Measurements from ENCODE around the gene PIWIL4.
A peak's percentile ranks its signal among the peaks of the same experiment; 100 is the strongest.
"Not testable (repeated sequence)": the region's sequence is repeated elsewhere in the genome, so short reads cannot be mapped to it uniquely, and the experiment has no call there.

Gene PIWIL4

DNA sequence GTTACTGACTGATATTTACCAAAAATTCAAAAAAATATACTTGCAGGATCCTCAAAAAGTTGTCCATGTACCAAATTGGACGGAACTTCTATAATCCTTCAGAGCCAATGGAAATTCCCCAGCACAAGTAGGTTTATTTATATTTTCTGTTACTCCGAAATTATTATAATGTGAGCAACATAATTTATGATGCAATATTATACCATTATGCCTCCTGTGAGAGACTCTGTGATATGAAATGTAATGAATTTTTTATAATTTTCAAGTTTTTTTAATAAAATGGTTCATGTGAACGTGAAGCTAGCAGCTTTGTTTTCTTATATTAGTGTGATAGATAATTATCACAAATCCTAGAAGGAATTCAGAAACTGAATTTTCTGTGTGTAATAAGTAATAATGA, 18.2 kb downstream of the PIWIL4 start:
- no peak for DNase-seq (ENCODE audit: low spot score)

DNA sequence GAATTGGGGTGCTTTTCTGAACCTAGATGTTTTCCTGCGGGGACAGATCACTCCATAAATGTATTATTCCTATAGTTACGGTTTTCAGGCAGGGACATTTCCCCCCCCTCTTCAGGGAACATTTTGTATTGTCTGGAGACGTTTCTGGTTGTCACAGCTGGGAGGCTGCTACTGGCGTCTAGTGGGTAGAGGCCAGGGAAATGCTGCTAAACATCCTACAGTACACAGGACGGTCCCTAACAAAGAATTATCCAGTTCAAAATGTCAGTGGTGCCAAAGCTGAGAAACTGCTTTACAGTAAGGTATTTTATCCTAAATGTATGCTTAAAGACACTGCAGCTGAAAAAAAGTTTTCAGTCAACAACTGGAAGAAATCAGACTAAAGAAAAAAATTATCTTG, 19.4 kb downstream of the PIWIL4 start:
- DNase-seq (ENCODE audit: low spot score) = no peak

DNA sequence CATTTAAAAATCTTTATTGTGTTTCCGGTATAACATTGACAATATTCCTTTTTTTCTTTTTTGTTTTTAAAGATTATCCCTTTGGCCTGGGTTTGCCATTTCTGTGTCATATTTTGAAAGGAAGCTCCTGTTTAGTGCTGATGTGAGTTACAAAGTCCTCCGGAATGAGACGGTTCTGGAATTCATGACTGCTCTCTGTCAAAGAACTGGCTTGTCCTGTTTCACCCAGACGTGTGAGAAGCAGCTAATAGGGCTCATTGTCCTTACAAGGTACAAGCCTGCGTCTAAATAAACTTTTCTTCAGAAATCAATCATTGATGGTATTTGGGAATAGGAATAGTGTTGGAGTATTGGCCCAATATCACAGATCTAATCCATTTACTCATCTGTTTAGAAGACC, 19.8 kb downstream of the PIWIL4 start:
- no peak for DNase-seq (ENCODE audit: low spot score)

DNA sequence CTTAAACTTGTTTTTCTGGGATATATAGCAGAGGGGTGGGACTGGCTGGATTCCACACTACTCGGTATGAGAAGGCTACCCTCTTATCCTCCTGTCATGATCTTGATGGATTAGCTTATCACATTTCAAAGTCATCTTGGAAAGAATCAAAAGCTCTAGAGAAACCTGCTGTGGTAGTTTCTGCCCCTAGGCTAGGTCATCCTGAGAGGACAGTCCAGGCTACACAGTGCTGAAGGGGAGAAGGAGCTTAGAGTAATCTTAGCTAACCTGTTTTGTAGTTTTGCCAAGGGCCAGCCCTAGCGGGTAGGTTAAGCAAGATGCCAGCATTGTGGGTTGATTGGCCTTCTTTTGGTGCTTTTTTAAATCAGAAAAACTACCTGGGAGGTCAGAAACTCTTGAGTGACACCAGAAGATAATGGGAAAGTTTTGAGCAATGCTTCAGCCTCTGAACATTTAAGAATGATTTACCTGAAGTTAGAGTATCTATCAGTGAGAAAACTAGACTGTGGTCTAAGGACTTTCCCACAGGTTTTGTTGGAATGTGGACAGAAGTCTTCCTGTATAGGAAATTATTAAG, 21.3 kb downstream of the PIWIL4 start:
- DNase-seq (ENCODE audit: low spot score) = no peak

DNA sequence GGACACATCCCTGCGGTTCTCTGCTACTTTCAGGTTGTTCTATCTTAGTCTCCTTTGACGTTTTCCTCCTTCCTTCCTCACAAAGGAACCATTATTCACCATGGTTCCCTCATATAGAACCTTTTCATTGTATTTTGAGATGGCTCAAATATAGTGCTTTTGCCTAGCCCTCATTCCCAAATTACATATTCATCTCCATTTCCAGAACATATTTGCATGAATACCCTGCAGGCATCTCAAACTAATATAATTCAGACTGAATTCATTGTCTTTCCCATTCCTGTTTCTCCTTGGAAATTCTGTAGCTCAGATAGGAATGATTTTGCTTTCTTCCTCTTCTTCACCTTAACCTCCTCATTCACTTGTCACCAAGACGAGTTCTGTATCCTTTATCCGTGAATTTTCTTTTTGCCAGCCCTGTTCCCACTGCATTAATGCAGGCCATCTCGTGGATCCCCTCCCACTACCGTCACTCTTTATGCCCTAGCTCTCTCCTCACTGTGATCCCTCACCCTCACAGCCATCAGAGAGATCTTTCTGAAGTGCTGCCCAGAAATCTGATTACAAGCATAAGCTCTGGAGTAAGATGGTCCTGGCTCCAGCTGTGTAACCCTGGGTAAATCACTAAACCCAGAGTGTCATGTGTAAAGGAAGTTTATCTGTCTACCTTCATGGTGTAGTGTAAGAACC, 23.3 kb downstream of the PIWIL4 start:
- DNase-seq (ENCODE audit: low spot score) = no peak

DNA sequence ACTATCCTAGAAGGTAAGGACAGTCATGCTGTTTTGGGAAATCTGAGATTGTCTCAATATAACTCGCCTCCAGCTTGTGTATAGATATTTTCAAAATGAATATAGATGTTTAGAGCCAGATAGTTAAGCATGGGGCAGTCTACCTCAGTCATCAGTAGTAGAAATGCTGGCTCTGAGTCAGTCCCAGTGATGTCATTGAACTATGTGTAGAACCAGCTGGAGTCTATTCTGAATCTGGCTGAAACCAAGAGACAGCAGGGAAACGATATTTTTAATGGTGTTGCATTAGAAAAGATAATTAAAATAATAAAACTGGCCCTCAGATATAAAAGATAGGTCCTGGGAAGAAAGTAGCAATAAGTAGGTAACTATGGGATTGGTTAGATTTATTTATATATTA, 25.9 kb downstream of the PIWIL4 start:
- DNase-seq (ENCODE audit: low spot score) = no peak

DNA sequence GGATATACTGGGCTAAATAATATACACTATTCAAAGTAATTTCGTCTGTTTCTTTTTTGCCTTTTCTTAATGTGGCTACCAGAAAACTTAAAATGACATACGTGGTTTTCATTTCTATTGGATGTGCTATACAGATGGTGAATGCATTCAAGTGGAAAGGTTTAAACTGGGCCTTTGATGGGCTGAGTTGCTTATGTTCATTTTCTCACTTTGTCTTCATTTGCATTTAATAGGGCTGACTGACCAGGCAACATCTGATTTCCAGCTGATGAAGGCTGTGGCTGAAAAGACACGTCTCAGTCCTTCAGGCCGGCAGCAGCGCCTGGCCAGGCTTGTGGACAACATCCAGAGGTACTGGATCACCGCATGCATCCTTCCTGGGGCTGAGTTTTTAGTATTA, 27.9 kb downstream of the PIWIL4 start:
- no peak for DNase-seq (ENCODE audit: low spot score)

DNA sequence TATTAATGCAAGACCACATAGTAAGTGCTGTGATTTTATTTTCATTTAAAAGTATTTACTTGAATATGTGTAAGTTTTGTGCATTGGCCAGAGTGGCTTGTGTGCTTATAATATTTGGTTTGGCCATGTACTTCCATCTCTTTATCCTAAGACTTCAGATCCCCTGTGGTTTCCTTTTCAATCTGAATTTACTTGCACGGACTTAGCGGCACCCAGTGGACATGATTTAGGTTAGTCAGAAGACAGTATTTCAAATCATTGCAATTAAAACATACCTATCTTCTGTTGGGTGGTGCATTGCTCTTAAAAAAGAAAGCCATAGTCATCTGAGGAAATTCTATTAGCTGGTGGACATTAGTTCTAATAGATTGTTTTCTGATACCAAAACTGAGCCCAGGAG, 30.7 kb downstream of the PIWIL4 start:
- DNase-seq (ENCODE audit: low spot score) = no peak

DNA sequence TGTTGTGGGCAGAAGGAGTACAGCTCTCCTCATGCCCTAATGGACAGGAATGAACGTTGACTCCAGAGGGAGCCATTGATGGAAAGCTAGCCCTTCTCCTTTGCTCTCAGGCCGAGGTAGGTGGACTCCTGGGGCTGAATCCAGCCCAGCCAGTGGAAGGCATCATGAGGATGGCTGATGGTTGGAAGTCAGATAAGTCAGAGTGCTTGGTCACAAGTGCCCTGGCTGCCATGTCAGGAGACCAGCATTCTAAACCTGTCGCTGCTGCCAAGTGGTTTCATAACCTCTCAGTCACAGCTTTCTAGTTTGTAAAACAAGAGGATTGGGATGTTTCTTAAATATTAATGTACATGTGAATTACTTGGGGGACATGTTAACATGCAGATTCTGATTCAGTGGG, 32.3 kb downstream of the PIWIL4 start:
- DNase-seq (ENCODE audit: low spot score) = no peak

DNA sequence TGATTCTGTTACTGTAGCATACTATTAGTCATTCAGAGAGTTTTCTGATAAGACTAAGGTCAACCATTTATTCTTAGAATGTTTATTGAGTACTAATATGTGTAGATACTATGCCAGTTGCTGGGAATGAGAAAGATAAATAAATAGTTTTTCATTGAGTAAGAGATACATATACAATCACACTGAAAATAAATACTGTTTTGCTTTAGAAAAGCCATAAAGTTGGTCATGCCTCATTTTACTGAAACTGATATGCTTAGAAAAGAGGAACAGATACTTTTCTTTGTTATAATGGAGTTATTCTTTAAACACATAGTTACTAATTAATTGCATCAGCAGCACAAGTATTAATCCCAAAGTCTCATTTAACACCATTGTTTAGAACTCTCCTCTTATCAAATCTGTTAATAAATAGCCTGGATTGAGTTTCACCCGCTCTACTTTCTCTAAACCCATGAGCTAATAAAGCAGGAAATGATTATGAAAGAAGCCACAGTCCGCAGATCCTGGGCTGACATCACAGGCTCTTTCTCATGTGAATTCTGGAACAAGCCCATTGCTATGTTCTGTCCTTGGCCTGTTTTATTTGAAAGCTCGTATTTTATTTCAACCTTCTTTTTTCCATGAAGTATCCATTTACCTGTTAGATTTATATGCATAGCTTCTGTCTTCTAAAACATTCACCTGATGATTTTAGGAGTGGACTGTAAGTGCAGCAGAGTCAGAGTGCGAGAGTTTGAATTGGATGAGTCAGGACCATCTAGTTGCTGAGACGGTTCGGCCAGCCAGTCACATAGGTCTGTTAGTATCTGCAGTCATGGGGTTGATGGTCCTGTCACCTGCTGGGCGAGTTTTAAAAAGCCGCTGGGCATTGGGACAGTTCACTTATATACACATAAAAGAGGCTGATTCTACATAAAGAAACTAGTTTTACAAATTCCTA, 35.5 kb downstream of the PIWIL4 start:
- DNase-seq (ENCODE audit: low spot score) = no peak

DNA sequence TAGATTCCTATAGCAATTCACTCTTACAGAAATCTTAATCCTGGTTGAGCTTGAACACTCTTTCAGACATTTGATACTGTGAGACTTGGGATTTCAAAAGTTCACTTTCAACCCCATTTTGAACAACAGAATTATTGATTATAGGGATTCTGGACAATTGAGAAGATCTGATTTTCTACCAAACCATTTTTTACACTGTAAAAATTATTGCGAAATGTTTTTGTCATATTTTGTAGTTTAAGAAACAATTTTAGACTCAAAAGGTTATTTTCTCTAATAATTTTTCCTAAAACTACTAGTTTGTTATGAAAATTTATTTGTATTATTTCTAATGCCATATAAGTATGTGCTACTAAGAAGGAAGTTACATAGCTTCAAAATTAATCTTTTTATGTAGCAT, 36.4 kb downstream of the PIWIL4 start:
- no peak for DNase-seq (ENCODE audit: low spot score)

DNA sequence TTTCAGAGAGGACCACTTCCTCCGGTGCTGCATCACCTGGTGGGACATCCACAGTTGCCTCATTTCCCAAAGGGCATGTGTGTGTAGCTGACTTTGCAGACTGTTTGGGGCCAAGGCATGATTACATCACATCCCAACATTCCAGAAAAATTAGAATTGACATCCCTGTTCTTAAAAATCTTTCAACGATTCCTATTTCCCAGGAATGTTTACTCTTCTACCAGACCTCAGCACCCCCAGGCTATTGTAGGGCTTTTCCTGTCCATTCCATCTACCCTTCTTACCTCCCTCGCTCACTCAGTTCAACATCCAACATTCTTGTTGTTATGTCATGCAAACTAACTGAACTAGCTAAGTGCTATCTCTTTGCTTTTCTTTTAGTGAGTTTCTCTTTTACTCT, 37.3 kb downstream of the PIWIL4 start:
- DNase-seq (ENCODE audit: low spot score) = no peak

DNA sequence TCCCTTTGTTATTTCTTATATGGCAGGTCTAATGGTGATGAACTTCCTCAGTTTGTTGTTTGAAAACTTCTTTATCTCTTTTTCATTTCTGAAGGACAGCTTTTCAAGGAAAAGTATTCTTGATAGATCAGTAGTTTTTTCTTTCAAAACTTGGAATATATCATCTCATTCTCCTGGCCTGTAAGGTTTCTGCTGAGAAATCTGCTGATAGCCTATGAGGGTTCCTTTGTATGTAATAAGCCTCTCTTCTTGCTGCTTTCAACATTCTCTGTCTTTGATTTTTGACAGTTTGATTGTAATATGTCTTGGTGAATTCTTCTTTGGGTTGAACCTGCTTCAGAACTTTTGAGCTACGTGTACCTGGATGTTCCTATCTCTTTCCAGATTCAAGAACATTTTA, 46.0 kb downstream of the PIWIL4 start:
- no peak for DNase-seq (ENCODE audit: low spot score)

DNA sequence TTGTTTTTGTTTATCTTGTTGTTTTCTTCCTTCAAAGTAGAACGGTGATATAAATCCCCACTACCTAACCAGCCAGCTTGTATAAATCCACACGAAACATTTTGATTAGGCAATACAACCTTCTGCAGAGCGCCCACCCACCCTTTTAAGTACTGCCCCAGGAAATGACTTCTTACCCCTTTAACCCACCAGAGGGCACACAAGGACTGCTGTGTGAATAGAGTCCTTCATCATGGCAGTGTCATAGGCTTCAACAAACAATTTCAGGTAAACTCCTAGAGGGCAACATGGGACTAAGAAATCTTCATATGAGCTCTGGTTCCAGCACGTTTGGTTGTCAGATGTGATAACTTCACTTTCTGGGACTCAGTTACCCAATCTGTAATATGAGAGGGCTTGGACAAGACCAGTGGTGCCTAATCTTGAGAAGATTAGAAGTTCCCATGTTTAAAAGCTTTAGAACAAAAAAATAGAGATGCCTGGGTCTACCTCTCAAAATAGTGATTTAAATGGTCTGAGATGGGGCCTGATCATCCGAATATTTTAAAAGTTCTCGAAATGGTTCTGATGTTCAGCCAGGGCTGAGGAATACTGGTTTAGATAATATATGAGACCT, 56.1 kb downstream of the PIWIL4 start:
- DNase-seq (ENCODE audit: low spot score) = peak; percentile 17

DNA sequence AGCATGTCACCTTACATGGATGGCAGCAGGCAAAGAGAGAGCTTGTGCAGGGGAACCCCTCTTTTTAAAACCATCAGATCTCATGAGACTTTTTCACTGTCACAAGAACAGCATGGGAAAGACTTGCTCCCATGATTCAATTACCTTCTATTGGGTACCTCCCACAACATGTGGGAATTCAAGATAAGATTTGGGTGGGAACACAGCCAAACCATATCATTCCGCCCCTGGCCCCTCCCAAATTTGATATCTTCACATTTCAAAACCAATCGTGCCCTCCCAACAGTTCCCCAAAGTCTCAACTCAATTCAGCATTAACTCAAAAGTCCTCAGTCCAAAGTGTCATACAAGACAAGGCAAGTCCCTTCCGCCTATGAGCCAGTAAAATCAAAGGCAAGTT, 58.3 kb downstream of the PIWIL4 start:
- DNase-seq (ENCODE audit: low spot score) = not testable (repeated sequence)

DNA sequence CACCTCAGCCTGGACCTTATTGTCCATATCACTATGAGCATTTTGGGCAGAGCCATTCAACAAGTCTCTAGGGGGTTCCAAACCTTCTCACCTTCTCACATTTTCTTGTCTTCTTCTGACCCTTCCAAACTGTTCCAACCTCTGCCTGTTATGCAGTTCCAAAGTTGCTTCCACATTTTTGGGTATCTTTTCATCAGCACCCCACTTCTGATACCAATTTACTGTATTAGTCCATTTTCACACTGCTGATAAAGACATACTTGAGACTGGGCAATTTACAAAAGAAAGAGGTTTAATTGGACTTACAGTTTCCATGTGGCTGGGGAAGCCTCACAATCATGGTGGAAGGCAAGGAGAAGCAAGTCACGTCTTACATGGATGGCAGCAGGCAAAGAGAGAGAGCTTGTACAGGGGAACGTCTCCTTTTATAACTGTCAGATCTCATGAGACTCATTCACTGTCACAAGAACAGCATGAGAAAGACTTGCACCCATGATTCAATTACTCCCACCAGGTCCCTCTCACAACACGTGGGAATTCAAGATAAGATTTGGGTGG, 59.9 kb downstream of the PIWIL4 start:
- not testable (repeated sequence) for DNase-seq (ENCODE audit: low spot score)

DNA sequence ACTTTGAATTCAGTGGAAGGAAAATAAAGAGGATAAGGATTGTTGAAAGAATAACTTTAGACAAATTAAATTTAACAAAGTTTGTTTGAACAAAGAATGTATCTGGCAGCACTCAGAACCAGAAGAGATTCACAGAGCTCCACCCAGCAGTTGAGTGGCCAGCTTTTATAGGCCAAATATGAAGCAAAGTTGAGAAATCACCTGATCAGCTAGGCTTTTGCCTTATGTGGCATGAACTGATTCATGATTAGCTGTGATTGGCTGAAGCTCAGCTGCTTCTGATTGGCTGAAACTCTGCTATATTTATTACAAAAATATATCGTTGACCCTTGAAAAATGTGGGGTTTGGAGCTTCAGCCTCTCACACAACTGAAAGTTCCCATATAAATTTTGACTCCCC, 62.6 kb downstream of the PIWIL4 start:
- DNase-seq (ENCODE audit: low spot score) = no peak

DNA sequence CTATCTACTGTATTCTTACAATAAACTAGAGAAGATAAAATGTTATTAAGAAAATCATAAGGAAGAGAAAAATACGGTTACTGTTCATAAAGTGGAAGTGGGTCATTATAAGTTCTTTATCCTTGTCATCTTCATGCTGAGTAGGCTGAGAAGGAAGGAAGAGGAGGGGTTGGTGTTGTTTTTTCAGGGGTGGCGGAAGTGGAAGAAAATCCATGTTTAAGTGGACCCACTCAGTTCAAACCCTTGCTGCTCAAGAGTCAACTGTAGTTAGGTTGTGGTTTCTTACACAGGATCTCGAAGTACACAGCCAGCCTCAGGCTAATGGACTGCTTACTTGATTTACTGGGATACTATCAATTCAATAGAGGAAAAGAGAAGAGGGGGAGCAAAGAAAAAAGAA, 63.1 kb downstream of the PIWIL4 start:
- DNase-seq (ENCODE audit: low spot score) = no peak

DNA sequence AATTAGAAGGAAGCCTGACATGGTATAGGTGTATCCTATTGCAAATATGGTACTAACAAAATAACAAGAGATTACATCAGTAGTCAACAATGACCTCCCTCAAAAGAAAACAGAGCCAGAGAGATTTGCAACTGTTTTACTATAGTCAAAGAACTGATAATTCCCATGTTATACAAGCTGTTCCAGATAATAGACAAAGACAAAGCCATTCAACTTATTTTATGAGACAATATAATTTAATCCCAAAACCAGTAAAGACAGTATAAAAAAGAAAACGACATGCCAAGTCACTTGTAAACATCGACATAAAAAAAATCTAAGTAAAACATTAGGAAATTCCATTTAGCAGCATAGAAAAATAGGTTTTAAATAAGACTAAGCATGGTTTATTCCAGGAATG, 65.2 kb downstream of the PIWIL4 start:
- no peak for DNase-seq (ENCODE audit: low spot score)

DNA sequence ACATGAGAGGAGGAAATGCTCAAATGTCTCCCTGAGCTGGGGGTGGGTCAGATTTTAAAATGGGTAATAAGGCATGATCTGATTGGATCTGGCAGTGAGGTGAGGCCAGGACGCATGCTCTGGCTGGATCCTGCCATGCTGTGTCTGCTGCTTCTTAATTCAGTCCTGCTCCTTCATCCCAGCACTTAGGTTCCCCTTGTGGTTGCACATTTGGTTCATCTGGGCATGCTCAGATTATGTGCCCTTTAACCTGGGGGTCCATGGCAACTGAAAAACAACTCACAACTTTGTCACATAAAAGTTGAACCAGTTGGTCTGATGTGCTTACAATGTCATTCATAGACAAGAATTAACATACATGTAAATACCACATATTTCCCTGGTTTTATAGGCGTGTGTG, 67.9 kb downstream of the PIWIL4 start:
- DNase-seq (ENCODE audit: low spot score) = no peak

DNA sequence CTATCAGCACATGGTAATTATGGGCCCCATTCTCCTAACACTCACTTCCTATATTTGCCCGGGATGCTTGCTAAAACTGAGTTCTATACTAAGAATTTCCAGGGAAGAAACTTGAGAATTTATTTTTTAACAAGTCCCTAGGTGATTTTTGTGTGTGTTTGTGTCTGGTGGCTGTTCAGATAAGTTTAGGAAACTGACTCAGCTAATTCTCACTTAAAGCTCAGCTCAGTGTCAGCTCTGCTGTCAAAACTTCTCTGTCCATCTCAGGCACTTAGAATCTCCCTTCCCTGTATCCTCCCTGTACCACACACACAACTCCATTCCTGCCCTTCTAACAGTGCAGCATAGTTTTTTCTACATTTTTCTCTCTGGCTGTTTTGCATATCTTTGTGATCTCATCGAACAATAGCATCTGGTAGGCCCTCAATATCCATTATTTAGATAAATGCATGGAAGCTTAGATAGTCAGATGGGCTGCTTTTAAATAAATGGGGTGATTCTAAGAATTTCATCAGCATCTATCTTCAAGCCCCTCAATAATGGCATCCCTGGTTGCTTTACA, 69.3 kb downstream of the PIWIL4 start:
- DNase-seq (ENCODE audit: low spot score) = no peak

DNA sequence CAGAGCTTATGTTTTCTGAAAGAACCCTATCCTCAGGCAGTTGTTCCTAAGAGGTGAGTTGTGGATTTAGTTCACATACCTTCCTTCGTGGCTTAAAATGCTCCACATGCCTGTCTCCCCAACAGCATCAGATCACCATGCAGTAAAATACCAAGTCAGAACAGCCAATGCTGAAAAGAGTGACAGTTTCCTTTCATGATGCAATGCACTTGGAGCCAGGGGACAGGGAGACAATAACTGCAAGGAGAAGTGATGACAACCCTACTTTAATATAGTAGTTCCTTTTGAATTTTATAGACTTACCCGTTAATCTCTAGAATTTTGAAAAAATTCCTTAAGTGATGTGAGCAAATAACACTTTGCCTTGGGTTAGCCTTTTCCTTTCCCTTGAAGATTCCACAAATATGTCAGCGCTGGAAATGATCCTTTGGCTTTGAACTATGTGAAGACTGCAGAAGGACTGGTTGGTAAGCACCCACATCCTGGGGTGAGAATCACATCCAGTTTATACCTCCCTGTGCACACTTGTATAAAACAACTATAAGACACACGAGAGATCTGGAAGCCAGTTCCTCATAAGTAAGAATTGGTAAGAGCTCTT, 71.2 kb downstream of the PIWIL4 start:
- no peak for DNase-seq (ENCODE audit: low spot score)
